Sigmoid colon (tissue), 7 donors: ENCODE results near the gene SDHAF4. TPM values are rescaled to one million over a fixed set of nuclear protein-coding genes. Genes with fewer than 3 reads are reported as not detected.
"Not testable (repeated sequence)": the region's sequence is repeated elsewhere in the genome, so short reads cannot be mapped to it uniquely, and the experiment has no call there.

Experiments used
- DNase-seq: peaks from one replicate; pipeline ENCODE4 v3.0.0-alpha.2; 2019
- H3K27ac ChIP-seq, 4 donors: fragments of 200-600 bp; sonication (generic); one replicate each; pipeline ENCODE4 v1.5.1; 2016 to 2019; ENCODE audit warnings: mild to moderate bottlenecking in 1 of 4
- H3K27me3 ChIP-seq, 3 donors: fragments of 200-600 bp; sonication (generic); one replicate each; pipeline ENCODE4 v1.5.1; 2019; ENCODE audit warnings: mild to moderate bottlenecking in 1 of 3
- H3K36me3 ChIP-seq, 4 donors: fragments of 200-600 bp; sonication (generic); one replicate each; pipeline ENCODE4 v1.5.1; 2016 to 2019
- H3K4me1 ChIP-seq, 4 donors: fragments of 200-600 bp; sonication (generic); one replicate each; pipeline ENCODE4 v1.5.1; 2017 to 2019
- H3K4me3 ChIP-seq, 4 donors: fragments of 200-600 bp; sonication (generic); one replicate each; pipeline ENCODE4 v1.5.1; 2017 to 2019; ENCODE audit warnings: mild to moderate bottlenecking in 2 of 4, moderate library complexity in 1 of 4
- H3K9me3 ChIP-seq, 4 donors: fragments of 200-600 bp in 3 of 4; sonication (generic) in 3 of 4; one replicate each; pipeline versions ENCODE4 v1.5.1 to v1.6.1; 2013 to 2019
- CTCF ChIP-seq, 4 experiments: fragments of 450-650 bp in 3 of 4; fragments of 200-600 bp in 1 of 4; IDR thresholded peaks; one replicate each; pipeline ENCODE4 v1.5.1; 2016 to 2019; ENCODE audit warnings: antibody characterized with exemption in 4 of 4, mild to moderate bottlenecking in 3 of 4, moderate library complexity in 2 of 4
- EP300 ChIP-seq, 4 donors: sonication (generic); formaldehyde crosslinking; IDR thresholded peaks; one replicate each; pipeline ENCODE4 v1.6.1; 2017; ENCODE audit warnings: antibody characterized with exemption in 4 of 4
- POLR2A ChIP-seq, 2 donors: fragments of 450-650 bp; IDR thresholded peaks; one replicate each; pipeline ENCODE4 v1.6.1; 2016; ENCODE audit warnings: antibody characterized with exemption in 2 of 2, mild to moderate bottlenecking in 2 of 2, moderate library complexity in 2 of 2
- POLR2AphosphoS5 ChIP-seq, 4 donors: sonication (generic); formaldehyde crosslinking; IDR thresholded peaks; one replicate each; pipeline ENCODE4 v1.6.1; 2017; ENCODE audit warnings: antibody characterized with exemption in 4 of 4
- WGBS, 2 donors: extraction: QIAGEN DNeasy Blood & Tissue Kit; methylation state at CpG; one replicate each; pipeline ENCODE4 v1.1.7; 2013; 5-methylcytosine and 5-hydroxymethylcytosine counted together
- intact Hi-C: fragments of 100-400 bp; cut with DNase I; formaldehyde crosslinking; loops from one replicate; pipeline ENCODE4 v1.15.1; 2023
- polyA plus RNA-seq, 3 donors: library from polyadenylated mRNA; stranded (reverse); fragments of 200-250 nt; gene quantifications; one replicate each; pipeline ENCODE4 v1.2.3, GENCODE V29; 2013
- total RNA-seq, 4 donors: library from RNA; depleted of rRNA; stranded (reverse); fragments of >200 nt; gene quantifications; one replicate each; pipeline ENCODE4 v1.1.0, GENCODE V29; 2016
- donor health status: healthy with polysubstance abuse.
- donor health status: Bipolar disorder and iron deficiency.
- donor health status: healthy.

SDHAF4 gene
- total and polyA plus RNA-seq, 7 donors, result 4.9 to 18.7 (median 7.4) TPM

GRCh38 chr6:70552974-70553373, 13.8 kb upstream of the SDHAF4 start:
- H3K36me3 ChIP-seq, result no peaks in the 10 kb centered on the region
- WGBS, 2 donors, result 76 to 93% methylated on average over 1 of the region's 1 CpG
- intact Hi-C loops, result no loop called here
- no peak overlapping the region for H3K4me3 ChIP-seq
- H3K27ac ChIP-seq, result no peak overlapping the region
- H3K4me1 ChIP-seq, result no peaks in the 10 kb centered on the region
- TF ChIP-seq POLR2AphosphoS5 (IDR thresholded peaks at IDR 0.05) (no peak), POLR2A (IDR thresholded peaks at IDR 0.05) (no peak), CTCF (IDR thresholded peaks at IDR 0.05) (no peak), EP300 (IDR thresholded peaks at IDR 0.05) (no peak)
- no peaks in the 10 kb centered on the region for H3K27me3 ChIP-seq
- DNase-seq, result no peak
- no peaks in the 10 kb centered on the region for H3K9me3 ChIP-seq

DNA sequence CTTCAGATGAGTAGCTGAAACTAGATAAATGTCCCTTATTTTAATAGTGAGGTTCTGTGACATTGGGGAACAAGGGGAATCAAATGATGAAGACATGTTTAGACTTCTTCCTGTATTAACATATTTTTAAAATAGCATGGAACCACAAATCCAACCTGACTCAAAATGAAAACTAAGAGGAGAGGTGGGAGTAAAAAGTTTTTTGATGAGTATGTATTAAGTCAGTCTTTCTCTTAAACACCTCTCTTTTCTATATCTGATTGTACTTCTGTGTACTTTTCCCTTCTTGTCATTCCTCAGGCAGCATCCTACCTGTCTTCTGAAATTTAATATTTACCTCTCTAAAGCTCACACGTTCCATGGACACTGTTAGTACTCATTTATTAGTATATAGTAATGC, 8.7 kb upstream of the SDHAF4 start:
- WGBS, 2 donors, result 80 to 86% methylated on average over 1 of the region's 1 CpG
- Histone ChIP-seq H3K27me3 (no peaks in the 10 kb centered on the region), H3K4me3 (no peak overlapping the region), H3K27ac (no peak overlapping the region), H3K9me3 (no peaks in the 10 kb centered on the region), H3K4me1 (no peaks in the 10 kb centered on the region), H3K36me3 (peaks cover 0 to 6% (median 0%) of the 10 kb centered on the region in 4 donors)
- TF ChIP-seq POLR2AphosphoS5 (IDR thresholded peaks at IDR 0.05) (no peak), CTCF (IDR thresholded peaks at IDR 0.05) (no peak), EP300 (IDR thresholded peaks at IDR 0.05) (no peak), POLR2A (IDR thresholded peaks at IDR 0.05) (no peak)
- no peak for DNase-seq
- intact Hi-C loops, result no loop called here

- H3K27ac ChIP-seq, H3K4me3 ChIP-seq, DNase-seq, H3K9me3 ChIP-seq, H3K4me1 ChIP-seq, intact Hi-C loops, H3K36me3 ChIP-seq, H3K27me3 ChIP-seq: not testable (repeated sequence)
- 62 to 80% methylated on average over 2 of the region's 2 CpGs for WGBS, 2 donors
Measured at GRCh38 chr6:70562401-70562800, 4.3 kb upstream of the SDHAF4 start.

- DNase-seq, result no peak
- H3K36me3 ChIP-seq, result peaks cover 0 to 6% (median 0%) of the 10 kb centered on the region in 4 donors
- no peak overlapping the region for H3K4me3 ChIP-seq
- TF ChIP-seq POLR2AphosphoS5 (IDR thresholded peaks at IDR 0.05) (no peak), EP300 (IDR thresholded peaks at IDR 0.05) (no peak), POLR2A (IDR thresholded peaks at IDR 0.05) (no peak), CTCF (IDR thresholded peaks at IDR 0.05) (no peak)
- intact Hi-C loops, result no loop called here
- H3K27ac ChIP-seq, result no peak overlapping the region
- no peaks in the 10 kb centered on the region for H3K27me3 ChIP-seq
- H3K9me3 ChIP-seq, result no peaks in the 10 kb centered on the region
- peaks cover 0 to 16% (median 4%) of the 10 kb centered on the region in 4 donors for H3K4me1 ChIP-seq
- 72 to 78% methylated on average over 6 of the region's 6 CpGs for WGBS, 2 donors
Measured at GRCh38 chr6:70563530-70563929, 3.2 kb upstream of the SDHAF4 start.

DNA sequence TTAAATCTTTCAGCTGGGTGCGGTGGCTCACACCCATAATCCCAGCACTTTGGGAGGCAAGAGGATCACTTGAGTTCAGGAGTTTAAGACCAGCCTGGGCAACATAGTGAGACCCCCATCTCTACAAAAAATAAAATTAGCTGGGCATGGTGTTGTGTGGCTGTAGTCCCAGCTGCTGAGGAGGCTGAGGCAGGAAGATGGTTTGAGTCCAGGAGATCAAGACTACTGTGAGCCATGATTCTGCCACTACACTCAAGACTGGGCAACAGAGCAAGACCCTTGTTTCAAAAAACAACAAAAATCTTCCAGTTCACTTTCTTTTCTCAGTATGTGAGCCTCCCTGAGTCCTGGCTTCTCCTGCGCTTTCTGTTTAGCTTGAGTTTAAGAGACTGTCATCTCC, 7.9 kb downstream of the SDHAF4 start:
- TF ChIP-seq EP300 (IDR thresholded peaks at IDR 0.05), result no peak
- Histone ChIP-seq H3K9me3 (no peaks in the 10 kb centered on the region), H3K27ac (no peak overlapping the region), H3K4me1 (no peaks in the 10 kb centered on the region), H3K27me3 (no peaks in the 10 kb centered on the region), H3K4me3 (no peak overlapping the region), H3K36me3 (peaks cover 0 to 5% (median 1%) of the 10 kb centered on the region in 4 donors)
- WGBS, 2 donors, result 99% methylated on average over 2 of the region's 2 CpGs
- intact Hi-C loops, result no loop called here
- DNase-seq, result no peak

- 24 to 61% methylated on average over 7 of the region's 7 CpGs for WGBS, 2 donors
- Histone ChIP-seq H3K4me3 (no peak overlapping the region), H3K27me3 (no peaks in the 10 kb centered on the region), H3K27ac (no peak overlapping the region), H3K9me3 (no peaks in the 10 kb centered on the region), H3K4me1 (no peaks in the 10 kb centered on the region), H3K36me3 (peaks cover 0 to 18% (median 8%) of the 10 kb centered on the region in 4 donors)
- no peak for DNase-seq
- TF ChIP-seq CTCF (IDR thresholded peaks at IDR 0.05) (no peak), EP300 (IDR thresholded peaks at IDR 0.05) (no peak), POLR2A (IDR thresholded peaks at IDR 0.05) (no peak), POLR2AphosphoS5 (IDR thresholded peaks at IDR 0.05) (no peak)
- intact Hi-C loops, result no loop called here
Measured at GRCh38 chr6:70575899-70576495, 9.3 kb downstream of the SDHAF4 start.
